Central memory CD4-positive, alpha-beta T cell (primary cell): Measurements from ENCODE around the gene CELSR1.

Source experiments
- DNase-seq: peaks from one replicate; pipeline ENCODE4 v3.0.0; 2022

CELSR1 gene

GRCh38 chr22:46457502-46458488 lies 79.6 kb downstream of the CELSR1 start:
- DNase-seq: no peak

GRCh38 chr22:46456818-46457163 lies 80.6 kb downstream of the CELSR1 start:
- DNase-seq: no peak

GRCh38 chr22:46455446-46455845 lies 82.0 kb downstream of the CELSR1 start:
- no peak for DNase-seq

GRCh38 chr22:46454504-46455269 lies 82.7 kb downstream of the CELSR1 start:
- DNase-seq: no peak

GRCh38 chr22:46453829-46454503 lies 83.5 kb downstream of the CELSR1 start:
- no peak for DNase-seq

- no peak for DNase-seq
These were observed 84.2 kb downstream of the CELSR1 start for GRCh38 chr22:46453006-46453828.

- DNase-seq: no peak
These were observed 85.0 kb downstream of the CELSR1 start for GRCh38 chr22:46452195-46453005.

- DNase-seq: no peak
These were observed 85.7 kb downstream of the CELSR1 start for GRCh38 chr22:46451741-46452140.

GRCh38 chr22:46450931-46451561 lies 86.4 kb downstream of the CELSR1 start:
- no peak for DNase-seq

- no peak for DNase-seq
These were observed 87.3 kb downstream of the CELSR1 start for GRCh38 chr22:46449974-46450745.

GRCh38 chr22:46449116-46449691 lies 88.2 kb downstream of the CELSR1 start:
- no peak for DNase-seq

GRCh38 chr22:46448333-46448732 lies 89.1 kb downstream of the CELSR1 start:
- no peak for DNase-seq

GRCh38 chr22:46447906-46448305 lies 89.5 kb downstream of the CELSR1 start:
- no peak for DNase-seq

- DNase-seq: no peak
These were observed 90.6 kb downstream of the CELSR1 start for GRCh38 chr22:46446799-46447198.

- DNase-seq: no peak
These were observed 91.5 kb downstream of the CELSR1 start for GRCh38 chr22:46445771-46446420.

- DNase-seq: no peak
These were observed 93.0 kb downstream of the CELSR1 start for GRCh38 chr22:46444390-46444854.

- no peak for DNase-seq
These were observed 93.5 kb downstream of the CELSR1 start for GRCh38 chr22:46443850-46444389.

- no peak for DNase-seq
These were observed 95.1 kb downstream of the CELSR1 start for GRCh38 chr22:46442217-46442853.
